Measurements from ENCODE around the gene LUZP2.

The LUZP2 gene

DNA sequence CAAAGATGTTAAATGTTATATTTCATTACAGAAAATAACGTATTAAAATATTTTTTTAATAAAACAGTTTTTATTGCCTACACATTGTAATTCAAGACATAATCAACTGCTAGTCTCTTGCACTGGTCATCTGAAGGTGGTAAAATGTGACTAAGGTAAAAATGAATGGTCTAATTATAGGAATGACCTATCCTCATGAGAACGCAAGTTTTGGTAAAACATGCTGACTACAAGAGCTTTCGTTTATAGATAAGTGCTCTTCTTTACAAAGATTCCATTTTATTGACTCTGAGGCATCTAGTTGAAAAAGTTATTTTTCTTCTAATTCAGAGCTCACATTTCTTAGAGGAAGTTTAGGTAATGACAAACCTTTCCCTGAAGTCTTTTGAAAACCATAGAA is 27.3 kb downstream of the LUZP2 start:
- H3K9me3 Mint-ChIP-seq: no peaks in the 10 kb centered on the region

DNA sequence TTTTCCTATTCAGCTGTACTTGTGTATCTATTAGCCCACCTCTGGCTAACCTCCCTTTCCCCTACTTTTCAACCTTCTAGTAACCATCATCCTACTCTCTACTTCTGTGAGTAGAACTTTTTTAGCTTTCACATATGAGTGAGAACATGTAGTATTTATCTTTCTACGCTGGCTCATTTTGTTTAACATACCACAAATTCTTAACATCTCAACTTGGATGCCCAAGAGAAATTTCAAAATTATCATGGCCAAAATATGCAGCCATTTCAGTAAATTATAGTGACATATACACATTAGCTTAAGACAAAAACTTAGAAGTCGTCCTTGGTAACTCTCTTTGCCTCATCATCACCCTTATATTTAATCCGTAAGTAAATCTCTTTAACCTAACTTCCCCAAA is 34.7 kb downstream of the LUZP2 start:
- Mint-ChIP-seq H3K27ac (no peak overlapping the region), H3K4me3 (no peak overlapping the region), H3K9me3 (no peaks in the 10 kb centered on the region)

More for the DNA sequence above, 27.3 kb downstream of the LUZP2 start:
- H3K4me3 Mint-ChIP-seq: no peak overlapping the region
- TF ChIP-seq, protein P1, sequence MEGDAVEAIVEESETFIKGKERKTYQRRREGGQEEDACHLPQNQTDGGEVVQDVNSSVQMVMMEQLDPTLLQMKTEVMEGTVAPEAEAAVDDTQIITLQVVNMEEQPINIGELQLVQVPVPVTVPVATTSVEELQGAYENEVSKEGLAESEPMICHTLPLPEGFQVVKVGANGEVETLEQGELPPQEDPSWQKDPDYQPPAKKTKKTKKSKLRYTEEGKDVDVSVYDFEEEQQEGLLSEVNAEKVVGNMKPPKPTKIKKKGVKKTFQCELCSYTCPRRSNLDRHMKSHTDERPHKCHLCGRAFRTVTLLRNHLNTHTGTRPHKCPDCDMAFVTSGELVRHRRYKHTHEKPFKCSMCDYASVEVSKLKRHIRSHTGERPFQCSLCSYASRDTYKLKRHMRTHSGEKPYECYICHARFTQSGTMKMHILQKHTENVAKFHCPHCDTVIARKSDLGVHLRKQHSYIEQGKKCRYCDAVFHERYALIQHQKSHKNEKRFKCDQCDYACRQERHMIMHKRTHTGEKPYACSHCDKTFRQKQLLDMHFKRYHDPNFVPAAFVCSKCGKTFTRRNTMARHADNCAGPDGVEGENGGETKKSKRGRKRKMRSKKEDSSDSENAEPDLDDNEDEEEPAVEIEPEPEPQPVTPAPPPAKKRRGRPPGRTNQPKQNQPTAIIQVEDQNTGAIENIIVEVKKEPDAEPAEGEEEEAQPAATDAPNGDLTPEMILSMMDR (IDR thresholded peaks at IDR 0.05; ENCODE audit: unreplicated experiment in 3 of 3): no peak
- no peaks in the 10 kb centered on the region for H3K27me3 Mint-ChIP-seq (ENCODE audit: low read depth)
- no peaks in the 10 kb centered on the region for H3K36me3 Mint-ChIP-seq (ENCODE audit: low read depth)
- H3K27ac Mint-ChIP-seq: no peak overlapping the region
- peaks cover 5% of the 10 kb centered on the region for H3K4me1 Mint-ChIP-seq

DNA sequence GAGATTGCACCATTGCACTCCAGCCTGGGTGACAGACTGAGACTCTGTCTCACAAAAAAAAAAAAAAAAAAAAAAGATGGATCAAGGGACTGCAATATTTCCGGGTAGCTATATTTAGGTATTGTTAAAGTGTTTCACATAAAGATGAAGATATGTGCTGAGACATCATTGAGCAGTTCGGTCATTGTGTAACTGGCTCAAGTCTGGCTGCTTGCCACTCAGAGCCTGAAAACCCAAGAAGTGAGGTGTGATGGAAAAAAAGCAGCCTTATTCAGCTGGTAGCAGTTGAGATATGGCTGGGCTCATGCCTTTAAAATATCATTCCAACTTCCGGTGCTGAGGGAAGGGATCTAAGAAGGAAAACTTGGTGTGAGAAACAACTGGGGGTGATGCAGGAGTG is 46.9 kb downstream of the LUZP2 start:
- Mint-ChIP-seq H3K4me3 (no peak overlapping the region), H3K27me3 (ENCODE audit: low read depth) (no peaks in the 10 kb centered on the region), H3K36me3 (ENCODE audit: low read depth) (peaks cover 3% of the 10 kb centered on the region), H3K9me3 (peaks cover 12% of the 10 kb centered on the region), H3K27ac (no peak overlapping the region), H3K4me1 (no peaks in the 10 kb centered on the region)
- TF ChIP-seq, protein P1 (IDR thresholded peaks at IDR 0.05; ENCODE audit: unreplicated experiment in 3 of 3): no peak

More for the DNA sequence above, 34.7 kb downstream of the LUZP2 start:
- Mint-ChIP-seq H3K27me3 (ENCODE audit: low read depth) (no peaks in the 10 kb centered on the region), H3K4me1 (no peaks in the 10 kb centered on the region), H3K36me3 (ENCODE audit: low read depth) (no peaks in the 10 kb centered on the region)
- TF ChIP-seq, protein P1 (IDR thresholded peaks at IDR 0.05; ENCODE audit: unreplicated experiment in 3 of 3): no peak

DNA sequence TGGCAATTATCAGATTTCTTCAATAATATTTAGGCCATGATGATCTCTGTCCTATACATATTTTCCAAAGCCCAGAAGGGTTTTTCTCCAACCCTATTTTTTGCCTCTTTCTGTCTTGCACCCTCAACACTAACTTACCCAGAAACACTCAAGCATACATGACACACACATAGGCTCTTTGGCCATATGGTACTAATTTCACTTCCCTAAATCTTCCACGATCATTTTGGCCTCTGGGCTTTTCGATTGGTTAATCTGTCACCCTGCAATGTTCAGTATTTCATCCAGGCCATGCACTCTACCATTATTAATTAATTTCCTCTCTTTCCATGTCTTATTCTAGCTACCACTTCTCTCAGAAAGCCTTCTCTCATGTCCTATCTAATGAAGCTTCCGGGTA is 59.8 kb downstream of the LUZP2 start:
- TF ChIP-seq, protein P1 (IDR thresholded peaks at IDR 0.05; ENCODE audit: unreplicated experiment in 3 of 3): no peak
- Mint-ChIP-seq H3K27me3 (ENCODE audit: low read depth) (no peaks in the 10 kb centered on the region), H3K4me3 (no peak overlapping the region), H3K27ac (no peak overlapping the region), H3K36me3 (ENCODE audit: low read depth) (no peaks in the 10 kb centered on the region), H3K4me1 (no peaks in the 10 kb centered on the region), H3K9me3 (no peaks in the 10 kb centered on the region)

DNA sequence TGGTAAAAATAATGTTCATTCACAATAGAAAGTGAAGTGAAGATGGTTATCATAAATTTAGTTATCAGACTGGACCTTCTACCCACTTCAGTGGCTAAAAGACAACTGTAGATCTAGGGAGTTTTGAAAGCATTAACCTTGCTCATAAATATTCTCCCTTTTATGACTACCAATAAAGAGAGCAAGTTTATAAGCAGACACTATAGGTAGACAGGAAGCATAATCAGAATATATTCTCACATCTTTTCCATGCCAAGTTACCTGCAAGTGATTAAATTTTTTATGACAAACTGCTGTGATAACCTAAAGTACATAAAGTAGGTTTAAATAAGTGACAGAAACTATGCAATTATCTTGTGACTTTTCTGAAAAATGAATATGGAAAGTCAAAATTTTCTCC is 62.5 kb downstream of the LUZP2 start:
- no peaks in the 10 kb centered on the region for H3K4me1 Mint-ChIP-seq
- peak overlapping the region in 1 of 3 experiments; percentile 3 for H3K27ac Mint-ChIP-seq
- H3K9me3 Mint-ChIP-seq: no peaks in the 10 kb centered on the region
- no peaks in the 10 kb centered on the region for H3K27me3 Mint-ChIP-seq (ENCODE audit: low read depth)
- H3K4me3 Mint-ChIP-seq: no peak overlapping the region
- TF ChIP-seq, protein P1 (IDR thresholded peaks at IDR 0.05; ENCODE audit: unreplicated experiment in 3 of 3): no peak
- H3K36me3 Mint-ChIP-seq (ENCODE audit: low read depth): no peaks in the 10 kb centered on the region

DNA sequence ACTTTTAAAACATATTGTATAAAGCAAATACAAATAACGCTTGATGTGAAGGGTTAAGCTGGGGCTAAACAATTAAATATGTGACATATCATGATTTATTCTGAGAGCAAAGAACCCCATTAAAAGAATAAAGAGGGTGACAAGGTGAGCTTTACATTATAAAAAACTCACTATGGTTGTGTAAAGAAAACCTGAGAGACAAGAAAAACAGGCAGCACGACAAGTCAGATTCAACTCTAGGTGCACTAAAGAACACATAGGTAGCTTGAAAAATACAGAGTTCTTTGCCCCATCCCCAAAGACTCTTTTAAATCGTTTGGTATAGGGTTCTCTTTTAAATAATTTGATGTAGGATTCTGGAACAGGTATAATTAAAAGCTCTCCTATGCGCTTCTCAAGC is 63.5 kb downstream of the LUZP2 start:
- H3K36me3 Mint-ChIP-seq (ENCODE audit: low read depth): no peaks in the 10 kb centered on the region
- H3K9me3 Mint-ChIP-seq: no peaks in the 10 kb centered on the region
- no peak overlapping the region for H3K4me3 Mint-ChIP-seq
- no peaks in the 10 kb centered on the region for H3K4me1 Mint-ChIP-seq
- H3K27me3 Mint-ChIP-seq (ENCODE audit: low read depth): no peaks in the 10 kb centered on the region
- no peak overlapping the region for H3K27ac Mint-ChIP-seq
- TF ChIP-seq, protein P1 (IDR thresholded peaks at IDR 0.05; ENCODE audit: unreplicated experiment in 3 of 3): no peak
